Activated T-helper 1 cell treated with anti-CD3 and anti-CD28 coated beads, Interleukin-2, amount 50 U/mL, for 16 hours (primary cell): ENCODE results near the gene RNF213.
"Not testable (repeated sequence)": the region's sequence is repeated elsewhere in the genome, so short reads cannot be mapped to it uniquely, and the experiment has no call there.

Experiments used
- DNase-seq, 2 donors: peaks; one replicate each; pipeline ENCODE4 v3.0.0-alpha.2; 2020; ENCODE audit warnings: low read depth in 1 of 2, low spot score in 1 of 2

The RNF213 gene

DNA sequence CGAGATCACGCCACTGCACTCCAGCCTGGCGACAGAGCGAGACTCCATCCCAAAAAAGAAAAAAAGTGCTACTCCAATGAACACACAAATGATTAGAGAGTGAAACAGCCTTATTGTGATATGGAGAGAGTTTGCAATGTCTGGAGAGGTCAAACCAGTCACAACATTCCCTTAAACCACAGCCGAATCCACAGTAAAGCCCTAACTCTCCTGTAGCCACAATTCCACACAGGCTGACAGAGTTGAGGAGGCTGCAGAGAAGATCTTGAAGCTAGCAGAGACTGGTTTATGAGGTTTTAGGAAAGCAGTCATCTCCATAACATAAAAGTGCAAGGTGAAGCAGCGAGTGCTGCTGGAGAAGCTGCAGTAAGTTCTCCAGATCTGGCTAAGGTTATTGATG is 6.7 kb downstream of the RNF213 start:
- no peak for DNase-seq

DNA sequence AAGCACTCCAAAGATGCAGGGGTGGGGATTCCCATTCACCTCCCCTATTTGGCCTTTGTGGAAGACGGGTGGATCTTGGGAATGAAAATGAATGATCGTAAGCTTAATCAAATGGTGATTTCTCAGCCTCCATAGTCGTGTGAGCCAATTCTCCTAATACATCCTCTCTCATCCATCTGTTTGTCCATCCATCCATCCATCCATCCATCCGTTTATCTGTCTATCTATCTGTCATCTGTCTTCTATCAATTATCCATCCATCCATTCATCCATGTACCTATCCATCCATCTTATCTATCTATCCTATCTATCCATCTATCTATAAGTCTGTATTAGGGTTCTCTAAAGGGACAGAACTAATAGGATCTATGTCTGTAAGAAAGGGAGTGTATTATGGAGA is 7.8 kb downstream of the RNF213 start:
- no peak for DNase-seq

DNA sequence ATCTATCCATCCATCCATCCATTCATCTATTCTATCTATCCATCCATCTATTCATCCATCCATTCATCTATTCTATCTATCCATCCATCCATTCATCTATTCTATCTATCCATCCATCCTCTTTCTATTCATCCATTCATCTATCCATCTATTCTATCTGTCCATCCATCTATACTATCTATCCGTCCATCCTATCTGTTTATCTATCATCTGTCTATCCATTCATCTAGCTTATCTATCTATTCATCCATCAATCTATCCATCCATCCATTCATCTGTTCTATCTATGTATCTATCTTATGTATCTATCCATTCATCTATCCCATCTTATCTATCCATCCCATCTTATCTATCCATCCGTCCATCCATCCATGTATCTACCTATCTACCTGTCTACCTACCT is 8.8 kb downstream of the RNF213 start:
- DNase-seq: no peak

DNA sequence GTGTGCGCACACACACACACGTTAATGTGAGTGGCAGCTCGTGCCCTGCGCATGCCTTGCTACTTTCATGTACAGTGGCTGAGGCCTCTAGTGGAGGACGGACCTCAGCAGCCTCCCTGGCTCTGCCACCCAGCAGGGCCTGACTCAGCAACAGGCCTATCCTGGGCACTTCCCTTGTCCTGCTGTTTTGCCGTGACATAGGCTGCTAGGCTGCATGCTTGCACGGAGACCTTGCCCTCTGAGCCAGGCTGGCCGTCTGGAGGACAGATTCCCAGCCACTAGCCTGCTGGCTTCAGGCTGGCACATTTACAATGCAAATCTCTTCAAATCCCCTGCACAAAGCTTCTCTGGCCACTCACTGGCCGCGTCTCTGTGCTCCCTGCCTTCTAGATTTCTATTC is 9.5 kb downstream of the RNF213 start:
- no peak for DNase-seq

DNA sequence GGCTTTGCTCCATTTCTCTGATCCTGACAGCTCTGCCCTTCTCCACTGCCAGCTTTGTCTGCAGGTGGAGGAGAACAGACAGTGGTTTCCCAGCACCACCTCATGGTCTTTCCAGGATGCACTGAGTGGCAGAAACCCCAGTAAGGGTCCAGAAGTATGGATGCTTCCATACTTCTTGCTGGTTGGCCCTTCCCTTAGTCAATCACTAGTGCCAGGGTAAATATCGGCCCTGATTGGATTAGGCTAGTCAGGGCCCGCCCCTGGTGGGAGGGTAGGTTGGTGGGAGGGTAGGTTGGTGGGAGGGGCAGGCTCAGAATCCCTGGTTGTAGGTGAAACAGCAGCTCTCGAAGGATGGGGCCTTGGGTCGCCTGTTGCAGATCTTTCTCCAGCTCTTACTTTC is 10.2 kb downstream of the RNF213 start:
- DNase-seq: no peak

DNA sequence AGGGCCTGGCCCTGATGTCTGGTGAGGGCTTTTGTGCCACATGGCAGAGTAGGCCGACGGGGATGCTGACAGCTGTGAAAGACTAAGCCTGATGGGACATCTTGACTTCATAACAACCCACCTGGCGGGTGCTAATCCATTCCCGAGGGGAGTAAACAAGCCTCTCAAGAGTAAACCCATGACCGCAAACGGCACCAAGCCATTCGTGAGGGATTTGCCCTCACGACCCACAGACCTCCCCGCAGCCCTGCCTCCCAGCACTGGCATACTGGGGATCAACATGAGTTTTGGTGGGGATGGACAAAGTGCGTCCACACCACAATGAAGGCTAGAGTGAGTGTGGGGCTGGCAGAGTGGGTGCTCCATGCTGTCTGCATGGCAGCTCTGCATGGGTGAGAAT is 11.7 kb downstream of the RNF213 start:
- DNase-seq: no peak

DNA sequence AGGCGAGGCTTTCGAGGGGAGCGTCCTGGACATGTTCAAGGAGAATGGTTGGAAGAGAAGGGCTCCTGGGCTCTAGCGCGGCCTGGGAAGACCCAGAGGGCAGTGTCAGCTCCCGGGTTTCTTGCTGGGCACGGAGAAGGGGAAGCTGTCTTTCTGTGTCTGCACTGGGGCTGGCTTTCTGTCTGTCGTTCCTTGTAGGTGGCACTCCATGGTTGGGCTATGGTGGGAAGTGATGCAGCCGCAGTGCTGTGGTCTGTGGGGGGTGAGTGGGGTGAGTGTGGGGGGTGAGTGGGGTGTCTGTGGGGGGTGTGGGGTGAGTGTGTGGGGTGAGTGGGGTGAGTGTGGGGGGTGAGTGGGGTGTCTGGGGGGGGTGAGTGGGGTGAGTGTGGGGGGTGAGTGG is 13.7 kb downstream of the RNF213 start:
- DNase-seq: no peak

DNA sequence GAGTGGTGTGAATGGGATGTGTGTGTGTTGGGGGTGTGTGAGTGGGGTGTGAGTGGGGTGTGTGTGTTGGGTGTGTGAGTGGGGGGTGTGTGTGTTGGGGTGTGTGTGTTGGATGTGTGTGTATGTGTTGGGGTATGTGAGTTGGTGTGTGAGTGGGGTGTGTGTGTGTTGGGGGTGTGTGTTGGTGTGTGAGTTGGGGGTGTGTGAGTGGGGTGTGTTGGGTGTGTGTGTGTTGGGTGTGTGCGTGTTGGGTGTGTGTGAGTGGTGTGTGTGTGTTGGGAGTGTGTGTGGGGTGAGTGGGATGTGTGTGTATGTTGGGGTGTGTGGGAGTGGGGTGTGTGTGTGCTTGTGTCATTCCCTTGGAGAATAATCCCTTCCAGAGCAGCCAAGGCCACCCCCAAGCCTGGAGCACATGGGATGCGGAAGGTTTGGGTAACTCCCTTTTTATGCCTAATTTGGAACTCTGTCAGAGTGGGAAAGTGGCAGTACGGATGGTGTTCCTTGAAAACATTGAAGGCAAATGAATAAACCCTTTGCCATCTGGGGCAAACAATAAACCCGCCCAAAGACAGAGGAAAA is 14.3 kb downstream of the RNF213 start:
- DNase-seq: no peak

DNA sequence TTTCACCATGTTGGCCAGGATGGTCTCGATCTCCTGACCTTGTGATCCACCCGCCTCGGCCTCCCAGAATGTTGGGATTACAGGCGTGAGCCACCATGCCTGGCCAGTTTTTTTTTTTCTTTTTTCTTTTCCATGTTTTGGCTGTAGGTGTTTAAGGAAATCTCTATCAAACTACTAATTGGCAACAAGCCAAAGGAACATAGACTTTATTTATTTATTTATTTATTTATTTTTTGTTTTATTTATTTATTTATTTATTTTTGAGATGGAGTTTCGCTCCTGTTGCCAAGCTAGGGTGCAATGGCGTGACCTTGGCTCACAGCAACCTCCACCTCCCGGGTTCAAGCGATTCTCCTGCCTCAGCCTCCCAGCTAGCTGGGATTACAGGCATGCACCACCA is 15.2 kb downstream of the RNF213 start:
- DNase-seq: not testable (repeated sequence)

DNA sequence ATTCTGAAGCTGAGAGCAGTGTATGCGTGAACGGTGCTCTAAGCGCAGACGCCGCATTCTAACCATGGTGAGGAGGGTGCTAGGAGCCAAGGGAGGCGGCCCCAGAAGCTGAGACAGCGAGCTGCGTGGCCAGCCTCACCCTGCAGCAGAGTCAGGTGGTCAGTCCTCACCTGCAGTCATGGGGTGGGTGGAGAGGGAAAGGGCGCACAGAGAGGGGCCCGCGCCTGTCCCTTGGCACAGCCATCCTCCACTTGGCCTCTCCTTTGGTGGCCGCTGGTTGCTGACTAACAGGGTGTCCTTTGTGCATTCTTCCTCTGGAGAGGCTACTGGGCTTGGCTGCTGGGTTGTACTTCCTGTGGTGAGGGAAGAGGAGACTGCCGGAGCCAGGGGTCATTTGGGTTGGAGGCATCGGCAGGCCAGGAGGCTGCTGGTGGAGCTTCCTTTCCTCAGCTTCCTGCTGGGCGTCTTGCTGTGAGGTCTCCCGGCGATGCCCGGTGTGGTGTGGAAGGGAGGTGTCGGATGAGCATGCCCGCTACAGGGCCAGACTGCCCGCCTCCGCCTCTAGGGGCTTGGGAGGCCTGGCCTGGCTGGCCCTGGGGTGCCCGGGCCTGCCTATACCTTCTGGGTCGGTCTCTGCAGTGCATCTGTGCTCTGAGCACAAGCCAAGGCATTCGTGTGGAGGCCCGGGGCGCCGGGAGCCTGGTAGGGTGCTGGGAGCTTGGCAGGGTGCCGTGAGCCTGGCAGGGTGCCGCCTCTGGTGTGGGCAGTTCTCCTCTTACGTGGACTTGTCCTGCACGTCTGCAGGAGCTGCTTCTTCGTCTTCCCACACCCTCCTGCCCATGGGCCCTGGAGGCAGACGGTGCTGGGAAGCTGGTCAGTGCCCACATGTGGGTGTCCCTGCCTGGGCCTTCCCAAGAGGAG is 17.4 kb downstream of the RNF213 start:
- DNase-seq: no peak

DNA sequence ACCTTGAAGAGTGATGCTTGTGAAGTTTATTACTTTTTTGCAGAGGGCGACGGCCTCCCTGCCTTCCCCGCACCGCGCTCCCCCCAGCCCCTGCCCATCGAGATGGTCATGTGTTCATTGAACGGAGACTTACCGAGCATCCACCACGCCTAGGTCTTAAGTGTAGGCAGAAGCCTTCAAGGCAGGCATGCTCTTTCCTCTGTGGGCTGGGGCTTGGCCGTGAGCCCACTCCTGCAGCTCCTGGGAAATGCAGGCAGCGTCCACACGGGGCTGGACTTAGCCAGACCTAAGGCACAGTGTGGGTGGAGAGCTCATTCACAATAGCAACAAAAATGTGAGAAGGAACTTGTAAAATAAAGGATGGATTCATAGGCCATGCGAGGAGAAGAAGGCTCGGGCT is 19.2 kb downstream of the RNF213 start:
- DNase-seq: no peak

DNA sequence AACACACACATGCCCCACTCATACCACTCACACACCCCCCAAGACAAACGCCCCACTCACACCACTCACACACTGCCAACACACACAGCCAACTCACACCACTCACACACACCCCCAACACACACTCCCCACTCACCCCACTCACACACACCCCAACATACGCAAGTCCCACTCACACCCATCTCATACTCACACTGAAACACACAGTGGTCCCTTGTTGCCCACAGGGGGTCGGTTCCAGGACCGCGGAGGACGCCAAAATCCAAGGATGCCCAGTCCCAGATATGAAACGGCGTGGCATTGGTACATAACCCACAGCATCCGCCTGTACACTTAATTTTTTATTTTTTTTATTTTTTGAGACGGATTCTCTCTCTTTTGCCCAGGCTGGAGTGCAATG is 20.9 kb downstream of the RNF213 start:
- no peak for DNase-seq

DNA sequence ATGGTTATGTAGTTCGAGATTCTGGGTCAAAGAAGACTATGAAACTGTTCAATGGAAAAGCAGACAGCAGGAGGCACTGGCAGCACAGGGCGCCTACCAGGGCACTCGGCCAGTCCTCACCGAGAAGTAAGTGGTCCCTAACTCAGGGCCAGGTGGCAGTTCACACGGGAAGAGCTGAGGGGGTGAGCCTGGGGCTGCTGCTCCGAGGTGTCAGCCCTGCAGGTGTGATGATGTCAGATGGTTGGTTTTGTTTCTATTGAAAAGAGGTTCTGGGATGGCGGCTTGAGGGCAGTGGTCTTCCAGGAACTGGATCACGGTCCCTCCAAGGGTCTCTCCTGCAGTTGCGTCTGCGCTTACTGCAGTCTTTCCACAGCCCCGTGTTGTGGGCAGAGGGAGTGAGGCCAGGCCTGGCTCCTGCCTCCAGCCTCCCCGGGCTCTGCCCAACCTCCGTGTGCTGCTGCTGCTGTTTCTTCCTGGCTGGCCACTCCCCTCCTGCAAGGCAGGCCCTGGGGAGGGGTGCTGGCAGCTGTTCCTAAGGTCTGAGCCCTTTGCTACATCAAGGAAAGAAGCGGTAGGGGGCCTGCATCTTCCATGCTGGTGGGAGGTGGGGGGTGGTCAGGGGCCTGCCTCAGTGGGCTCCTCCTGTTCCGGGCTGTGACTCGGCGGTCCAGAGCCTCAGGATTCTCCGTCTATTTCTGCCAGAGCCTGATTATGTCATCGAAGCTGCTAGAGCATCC is 22.6 kb downstream of the RNF213 start:
- no peak for DNase-seq

DNA sequence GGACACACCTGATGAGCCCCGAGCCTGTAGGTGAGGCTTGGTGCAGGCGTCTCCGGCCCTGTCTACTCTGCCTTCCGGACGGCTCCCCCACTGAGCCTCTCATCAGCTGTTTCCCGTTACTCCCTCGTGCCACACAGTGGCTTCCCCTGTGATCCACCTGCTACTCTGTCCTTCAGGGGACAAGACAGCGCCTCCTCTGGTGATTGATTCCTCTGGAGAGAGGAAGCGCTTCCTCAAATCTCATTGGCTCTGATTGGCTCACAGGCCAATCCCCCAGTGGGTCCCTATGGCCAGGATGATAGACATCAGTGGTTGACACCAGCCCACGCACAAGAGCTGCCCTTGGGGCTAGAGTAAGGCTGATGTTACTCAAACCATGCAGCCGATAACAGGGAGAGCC is 24.0 kb downstream of the RNF213 start:
- DNase-seq: no peak

DNA sequence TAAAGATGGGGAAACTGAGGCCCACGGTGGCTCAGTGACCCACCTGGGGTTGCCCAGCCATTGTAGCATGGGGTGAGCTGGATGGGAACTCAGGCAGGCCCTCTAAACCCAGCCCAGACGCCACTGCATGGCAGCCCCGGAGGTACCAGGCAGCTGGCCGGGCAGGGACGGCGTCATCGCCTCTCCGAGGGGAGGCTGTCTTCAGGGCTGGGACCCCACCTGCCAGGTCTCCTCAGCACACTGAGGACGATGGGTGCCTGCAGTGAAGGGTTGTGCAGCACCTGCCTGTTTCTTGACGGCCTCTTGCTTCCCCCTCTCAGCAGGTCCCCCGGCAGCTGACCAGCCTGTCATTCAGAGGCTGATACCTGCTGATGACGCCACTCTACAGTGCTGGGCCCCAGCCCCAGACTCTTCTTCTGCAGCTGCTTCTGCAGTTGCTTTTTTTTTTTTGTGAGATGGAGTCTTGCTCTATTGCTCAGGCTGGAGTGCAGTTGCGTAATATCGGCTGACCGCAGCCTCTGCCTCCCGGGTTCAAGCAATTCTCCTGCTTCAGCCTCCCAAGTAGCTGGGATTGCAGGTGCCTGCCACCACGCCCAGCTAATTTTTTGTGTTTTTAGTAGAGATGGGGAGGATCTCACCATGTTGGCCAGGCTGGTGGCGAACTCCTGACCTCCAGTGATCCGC is 24.7 kb downstream of the RNF213 start:
- DNase-seq: no peak

DNA sequence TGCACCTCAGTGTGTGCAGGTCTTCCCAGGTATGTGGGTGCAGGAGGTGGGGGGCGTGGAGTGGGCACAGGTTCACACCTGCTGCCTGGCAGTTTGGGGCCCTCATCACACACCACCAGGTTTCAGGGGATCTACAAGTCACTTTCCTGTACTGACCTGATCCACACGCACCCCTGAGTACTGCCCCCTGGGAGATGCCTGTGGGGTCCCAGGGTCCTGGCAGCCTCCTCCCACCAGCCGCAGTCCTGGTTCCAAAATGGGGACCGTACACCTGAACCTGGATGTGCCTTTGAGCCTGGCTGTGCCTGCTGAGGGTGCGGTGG is 25.9 kb downstream of the RNF213 start:
- DNase-seq: no peak

DNA sequence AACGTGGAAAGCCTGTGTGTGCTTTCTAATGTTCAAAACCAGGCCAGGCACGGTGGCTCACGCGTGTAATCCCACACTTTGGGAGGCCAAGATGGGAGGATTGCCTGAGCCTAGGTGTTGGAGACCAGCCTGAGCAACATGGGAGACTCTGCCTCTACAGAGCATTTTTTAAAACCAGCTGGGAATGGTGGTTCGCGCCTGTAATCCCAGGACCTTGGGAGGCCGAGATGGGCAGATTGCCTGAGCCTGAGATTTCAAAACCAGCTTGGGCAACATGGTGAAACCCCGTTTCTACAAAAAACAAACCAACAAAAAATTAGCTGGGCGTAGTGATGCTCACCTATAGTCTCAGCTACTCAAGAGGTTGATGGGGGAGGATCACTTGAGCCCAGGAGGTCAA is 26.4 kb downstream of the RNF213 start:
- DNase-seq: no peak

DNA sequence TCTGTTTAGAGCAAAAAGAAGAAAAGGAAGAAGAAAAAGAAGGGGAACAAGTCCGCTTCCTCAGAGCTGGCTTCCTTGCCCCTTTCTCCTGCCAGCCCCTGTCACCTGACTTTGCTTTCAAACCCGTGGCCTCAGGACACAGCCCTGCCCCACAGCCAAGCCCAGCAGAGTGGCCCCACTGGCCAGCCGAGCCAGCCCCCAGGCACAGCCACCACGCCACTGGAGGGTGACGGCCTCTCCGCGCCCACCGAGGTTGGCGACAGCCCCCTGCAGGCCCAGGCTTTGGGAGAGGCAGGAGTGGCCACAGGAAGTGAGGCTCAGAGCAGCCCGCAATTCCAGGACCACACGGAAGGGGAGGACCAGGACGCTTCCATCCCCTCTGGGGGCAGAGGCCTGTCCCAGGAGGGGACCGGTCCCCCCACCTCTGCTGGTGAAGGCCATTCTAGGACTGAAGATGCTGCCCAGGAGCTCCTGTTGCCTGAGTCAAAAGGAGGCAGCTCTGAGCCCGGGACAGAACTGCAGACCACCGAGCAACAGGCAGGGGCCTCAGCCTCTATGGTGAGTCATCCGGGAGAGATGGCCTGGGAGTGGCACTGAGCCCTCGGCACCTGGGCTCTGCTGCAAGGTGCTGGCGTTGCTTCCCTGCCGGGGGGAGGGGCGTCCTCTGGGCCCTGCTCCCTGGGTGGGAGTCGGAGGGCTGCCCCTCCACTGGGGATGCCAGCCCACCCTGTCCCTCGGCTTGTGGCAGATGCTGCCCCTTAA is 27.3 kb downstream of the RNF213 start:
- DNase-seq: no peak

DNA sequence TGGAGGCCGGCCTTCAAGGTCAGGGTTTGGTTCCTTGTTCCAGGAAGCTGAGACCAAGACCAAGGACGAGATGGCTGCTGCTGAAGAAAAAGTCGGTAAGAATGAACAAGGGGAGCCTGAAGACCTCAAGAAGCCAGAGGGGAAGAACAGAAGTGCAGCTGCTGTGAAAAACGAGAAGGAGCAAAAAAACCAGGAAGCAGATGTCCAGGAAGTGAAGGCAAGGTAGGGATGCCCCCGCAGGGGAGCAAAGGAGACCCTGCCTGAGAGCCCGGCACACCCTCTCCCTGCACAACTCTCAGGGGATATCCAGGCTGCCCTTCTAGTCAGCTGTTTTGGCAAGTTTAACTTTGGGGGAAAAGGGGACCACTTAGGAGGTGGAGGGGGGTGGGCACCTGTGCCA is 29.0 kb downstream of the RNF213 start:
- DNase-seq: no peak

DNA sequence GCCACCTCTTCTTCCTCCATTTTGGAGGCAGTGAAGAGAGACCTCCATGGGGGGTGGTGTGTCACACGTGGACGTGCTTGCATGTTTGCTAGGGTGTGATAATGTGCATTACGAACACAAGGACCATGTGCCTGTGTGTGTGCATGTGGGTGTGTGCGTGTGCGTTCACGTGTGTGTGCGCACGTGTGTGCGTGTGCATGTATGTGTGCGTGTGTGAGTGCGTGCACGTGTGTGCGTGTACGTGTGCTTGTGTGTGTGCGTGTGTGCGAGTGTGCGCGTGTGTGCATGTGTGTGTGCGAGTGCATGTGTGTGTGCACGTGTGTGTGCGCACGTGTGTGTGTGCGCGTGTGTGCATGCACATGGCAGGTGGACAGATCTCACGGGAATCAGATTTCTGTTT is 29.5 kb downstream of the RNF213 start:
- DNase-seq: no peak

DNA sequence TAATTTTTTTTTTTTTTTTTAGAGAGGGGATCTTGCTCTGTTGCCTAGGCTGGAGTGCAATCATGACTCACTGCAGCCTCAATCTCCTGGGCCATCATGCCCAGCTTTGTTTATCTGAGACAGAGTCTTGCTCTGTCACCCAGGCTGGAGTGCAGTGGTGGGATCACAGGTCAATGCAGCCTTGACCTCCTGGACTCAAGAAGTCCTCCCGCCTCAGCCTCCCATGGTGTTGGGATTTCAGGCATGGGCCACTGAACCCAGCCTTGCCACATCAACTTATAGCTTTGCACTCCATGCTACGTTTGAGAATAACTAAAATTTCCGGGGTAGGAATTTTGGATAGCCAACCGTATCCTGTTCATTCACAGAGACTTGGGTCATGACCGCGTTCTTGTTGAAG is 30.6 kb downstream of the RNF213 start:
- DNase-seq: no peak
